SK-MEL-5 (cell line): Measurements from ENCODE around the gene ATXN3. TPM values are rescaled to one million over a fixed set of nuclear protein-coding genes. Genes with fewer than 3 reads are reported as not detected.

Experiments
- DNase-seq: peaks from one replicate; pipeline ENCODE4 v3.0.0-alpha.2; 2016; ENCODE audit warnings: low read depth, low spot score
- in situ Hi-C: cut with HindIII; loops from 2 replicates; pipeline ENCODE4 v1.10.0; 2016; ENCODE audit warnings: low sequenced_read_pairs, high pct_unique_total_duplicates, low pct_unique_long_range_greater_than_20kb
- total RNA-seq: library from RNA; depleted of rRNA; stranded (reverse); fragments of >200 nt; shearing (Covaris generic); gene quantifications from 2 replicates; pipeline ENCODE4 v1.2.3, GENCODE V29; 2014; rRNA removed

Gene ATXN3
- total RNA-seq, 1 experiment from 2014 or later: 52.1 TPM

- in situ Hi-C loops: no loop called here
- no peak for DNase-seq
Observed at GRCh38 chr14:92033433-92033832, 72.9 kb downstream of the ATXN3 start.

- DNase-seq: no peak
- in situ Hi-C loops: no loop called here
Observed at GRCh38 chr14:92026548-92027190, 79.7 kb downstream of the ATXN3 start.

GRCh38 chr14:92022036-92022435, 84.3 kb downstream of the ATXN3 start:
- in situ Hi-C loops: no loop called here
- DNase-seq: no peak

- in situ Hi-C loops: no loop called here
- no peak for DNase-seq
Observed at GRCh38 chr14:92021523-92021922, 84.9 kb downstream of the ATXN3 start.

- in situ Hi-C loops: no loop called here
- DNase-seq: no peak
Observed at GRCh38 chr14:92014040-92014439, 92.3 kb downstream of the ATXN3 start.

- in situ Hi-C loops: no loop called here
- no peak for DNase-seq
Observed at GRCh38 chr14:92012121-92012748, 94.1 kb downstream of the ATXN3 start.

- no peak for DNase-seq
- in situ Hi-C loops: no loop called here
Observed at GRCh38 chr14:92010644-92011043, 95.7 kb downstream of the ATXN3 start.

GRCh38 chr14:92009604-92010003, 96.8 kb downstream of the ATXN3 start:
- in situ Hi-C loops: no loop called here
- DNase-seq: no peak

Other genes with a start within 250 kb of the ATXN3 start
- gene TC2N, start 239.0 kb downstream of the ATXN3 start, total RNA-seq: 5.4 and 5.9 TPM in 2 replicates
- 111 and 119 TPM in 2 replicates for gene FBLN5, start 158.9 kb downstream of the ATXN3 start, total RNA-seq
- gene TRIP11, start 66.5 kb downstream of the ATXN3 start, total RNA-seq: 18.8 and 24.1 TPM in 2 replicates
- 380 and 394 TPM in 2 replicates for gene NDUFB1, start 15.1 kb upstream of the ATXN3 start, total RNA-seq
- gene CPSF2, start 15.4 kb upstream of the ATXN3 start, total RNA-seq: 67.8 and 79.5 TPM in 2 replicates
- gene SLC24A4, start 216.6 kb upstream of the ATXN3 start, total RNA-seq: 0.19 and 0.24 TPM in 2 replicates